NCI-H524 (cell line): ENCODE data around the gene FAM114A1.
"Not testable (repeated sequence)": the region's sequence is repeated elsewhere in the genome, so short reads cannot be mapped to it uniquely, and the experiment has no call there.

Experiments used
- DNase-seq, 2 experiments: peaks; one replicate each; lab custom pipeline; 2025; lab: John Stamatoyannopoulos, UW

Gene FAM114A1

DNA sequence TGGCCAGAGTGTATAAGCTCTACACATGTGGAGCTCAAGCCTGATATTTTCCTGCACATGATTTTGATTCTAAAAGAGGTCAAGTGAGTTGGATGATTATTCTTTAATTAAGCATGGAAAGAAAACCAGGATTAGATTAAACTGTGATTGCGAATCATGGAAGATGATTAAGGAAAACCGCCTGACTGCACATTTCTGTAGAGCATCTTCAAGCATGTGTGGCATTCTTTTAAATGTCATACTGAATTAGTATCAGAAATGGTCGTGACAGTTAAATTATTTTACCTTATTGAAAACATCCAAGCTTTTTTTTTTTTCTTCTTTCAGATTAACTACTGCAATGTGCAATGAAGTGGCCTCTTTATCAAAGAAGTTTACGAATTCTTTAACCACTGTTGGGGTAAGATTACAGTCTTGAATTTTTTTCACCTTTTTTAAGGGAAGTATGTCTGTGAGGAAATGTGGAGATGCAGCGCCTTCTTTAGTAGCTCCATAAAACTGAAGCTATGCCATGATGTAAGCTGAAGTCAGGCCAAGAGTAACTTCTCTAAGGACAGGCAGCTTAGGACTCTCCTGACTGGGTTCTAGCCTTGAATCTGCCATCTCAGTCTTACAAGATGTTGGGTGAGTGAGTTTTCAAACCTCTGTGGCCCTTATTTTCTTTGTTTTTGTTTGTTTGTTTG lies 67.9 kb downstream of the FAM114A1 start:
- DNase-seq, result no peak

- DNase-seq, result no peak
These were observed 71.6 kb downstream of the FAM114A1 start for GRCh38 chr4:38939165-38939564.

DNA sequence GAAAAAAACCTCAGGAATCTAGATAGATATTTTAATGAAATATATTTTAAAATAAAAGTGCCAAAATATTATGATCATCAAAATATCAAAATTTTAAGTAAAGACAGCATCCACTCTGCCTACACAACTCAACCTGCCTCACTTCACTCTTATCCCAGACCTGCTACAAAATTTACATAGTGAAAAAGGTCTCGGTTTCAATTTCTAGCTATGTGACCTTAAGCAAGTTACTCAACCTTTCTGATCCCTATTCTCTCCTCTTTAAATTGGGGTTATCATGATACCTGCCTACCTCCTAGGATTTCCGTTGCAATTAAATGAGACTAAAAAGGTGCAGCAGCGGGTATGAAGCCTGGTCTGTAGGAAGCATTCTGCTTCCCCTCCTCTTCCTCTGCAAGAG lies 72.9 kb downstream of the FAM114A1 start:
- no peak for DNase-seq

GRCh38 chr4:38941906-38942305 lies 74.3 kb downstream of the FAM114A1 start:
- DNase-seq, result not testable (repeated sequence)

DNA sequence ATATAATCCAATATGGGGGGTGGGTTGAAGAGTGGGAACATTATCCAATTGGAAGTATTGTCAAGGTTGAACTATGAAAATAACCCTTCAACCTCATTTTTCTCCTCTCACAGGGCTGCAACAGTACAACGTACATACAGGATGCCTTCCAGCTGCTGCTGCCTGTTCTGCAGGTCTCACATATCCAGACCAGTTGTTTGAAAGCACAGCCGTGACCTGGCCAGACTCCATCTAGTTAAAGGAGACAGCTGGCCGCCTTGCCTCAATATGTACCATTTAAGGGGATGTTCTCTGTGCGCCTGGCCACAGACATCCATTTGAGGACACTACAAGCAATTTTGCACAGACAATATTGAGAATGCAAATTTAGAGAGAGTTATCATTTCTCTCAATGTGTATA lies 75.7 kb downstream of the FAM114A1 start:
- DNase-seq, result peak in 1 of 2 experiments; percentile 67

- DNase-seq, result no peak
These were observed 76.8 kb downstream of the FAM114A1 start for GRCh38 chr4:38944440-38944839.

DNA sequence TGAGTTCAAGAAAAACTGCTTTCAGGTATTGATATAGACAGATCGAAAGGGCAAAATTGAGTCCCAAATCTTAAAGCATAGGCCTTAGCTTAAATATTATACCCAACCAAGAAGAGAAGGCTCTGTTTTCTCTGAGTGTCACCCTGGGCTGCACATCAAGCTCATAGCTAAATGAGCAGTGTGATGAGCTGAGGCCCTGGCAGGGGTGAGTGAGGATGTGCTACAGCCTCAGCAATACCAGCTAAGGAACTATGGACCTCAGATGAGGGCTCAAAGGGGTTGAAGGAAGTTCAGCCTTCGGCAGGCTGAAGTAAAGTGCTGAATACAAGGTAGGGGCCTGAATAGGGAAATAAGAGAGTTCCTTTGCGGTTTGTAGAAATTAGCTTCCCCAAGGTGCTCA lies 79.3 kb downstream of the FAM114A1 start:
- DNase-seq, result no peak

- DNase-seq, result no peak
These were observed 80.9 kb downstream of the FAM114A1 start for GRCh38 chr4:38948551-38948950.

- no peak for DNase-seq
These were observed 81.9 kb downstream of the FAM114A1 start for GRCh38 chr4:38949411-38950051.

DNA sequence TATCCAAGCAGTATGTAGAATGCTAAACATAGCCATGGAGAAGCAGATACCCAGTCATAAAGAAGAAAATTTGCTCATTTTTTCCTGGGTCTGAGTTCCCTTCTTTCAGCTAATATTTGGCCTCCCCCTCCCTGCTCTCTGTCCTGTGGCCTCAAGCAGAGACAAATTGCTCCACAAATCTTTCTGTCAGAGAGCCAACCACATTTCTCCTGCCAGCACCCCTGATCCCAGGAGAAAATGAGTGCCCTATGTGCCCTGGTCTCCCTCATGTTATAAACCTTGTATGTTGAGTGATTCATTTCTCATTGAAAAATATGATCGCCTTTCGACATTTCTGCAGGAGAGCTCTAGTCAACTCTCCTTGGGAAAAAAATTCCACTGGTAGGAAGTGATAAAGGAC lies 82.6 kb downstream of the FAM114A1 start:
- DNase-seq, result no peak

GRCh38 chr4:38950734-38951133 lies 83.1 kb downstream of the FAM114A1 start:
- no peak for DNase-seq

DNA sequence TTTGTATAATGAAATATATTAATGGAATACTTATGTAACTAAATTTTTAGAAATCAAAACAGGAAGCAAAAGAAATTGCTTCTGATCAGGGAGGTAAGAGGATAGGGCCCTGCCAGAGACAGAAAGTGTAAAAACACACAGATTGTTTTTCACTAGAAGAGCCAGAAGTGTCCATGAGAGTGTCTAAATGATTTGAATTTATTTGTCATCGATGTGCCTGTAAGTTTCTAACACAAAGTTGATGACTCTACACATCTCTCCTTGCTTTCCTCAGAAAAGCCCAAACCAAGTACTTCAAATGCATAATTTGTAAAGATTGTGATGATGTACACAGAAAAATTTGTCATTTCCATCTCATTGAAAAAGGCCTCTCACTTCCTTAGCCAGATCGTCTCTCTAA lies 84.0 kb downstream of the FAM114A1 start:
- DNase-seq, result no peak

GRCh38 chr4:38952017-38952416 lies 84.4 kb downstream of the FAM114A1 start:
- peak in 1 of 2 experiments; percentile 36 for DNase-seq

- DNase-seq, result peak in 1 of 2 experiments; percentile 4
These were observed 87.1 kb downstream of the FAM114A1 start for GRCh38 chr4:38954727-38955126.

- DNase-seq, result no peak
These were observed 88.4 kb downstream of the FAM114A1 start for GRCh38 chr4:38955957-38956356.

- no peak for DNase-seq
These were observed 89.7 kb downstream of the FAM114A1 start for GRCh38 chr4:38957261-38957815.

DNA sequence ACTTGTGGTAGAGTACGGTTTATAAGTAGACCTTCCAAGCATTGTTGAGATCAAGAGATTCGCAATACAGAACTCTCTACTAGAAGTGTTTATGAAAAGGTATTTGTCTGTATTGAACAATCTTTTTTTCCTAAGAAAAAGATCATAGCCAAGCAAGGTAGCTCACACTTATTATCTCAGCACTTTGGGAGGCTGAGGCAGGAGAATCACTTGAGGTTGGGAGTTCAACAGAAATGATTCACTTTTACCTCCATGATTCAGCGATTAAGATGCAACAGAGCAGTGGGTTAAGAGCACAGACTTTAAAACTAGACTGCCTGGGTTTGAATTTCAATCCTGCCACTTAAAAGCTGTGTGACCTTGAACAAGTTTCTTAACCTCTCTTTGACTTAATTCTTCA lies 90.3 kb downstream of the FAM114A1 start:
- no peak for DNase-seq

- DNase-seq, result no peak
These were observed 91.0 kb downstream of the FAM114A1 start for GRCh38 chr4:38958453-38959190.

GRCh38 chr4:38959248-38959647 lies 91.6 kb downstream of the FAM114A1 start:
- DNase-seq, result not testable (repeated sequence)

GRCh38 chr4:38964942-38965775 lies 97.6 kb downstream of the FAM114A1 start:
- no peak for DNase-seq

- DNase-seq, result no peak
These were observed 98.3 kb downstream of the FAM114A1 start for GRCh38 chr4:38965866-38966265.
